HG03432 (cell line): Measurements from ENCODE around the gene BDH1.

Experiments used
- ATAC-seq: cut with Tn5 transposase; IDR thresholded peaks from one replicate; pipeline ENCODE4 v1.9.1; 2021; ENCODE audit warnings: mild to moderate bottlenecking, moderate library complexity; ENCODE audit not compliant: unreplicated experiment

BDH1 gene

DNA sequence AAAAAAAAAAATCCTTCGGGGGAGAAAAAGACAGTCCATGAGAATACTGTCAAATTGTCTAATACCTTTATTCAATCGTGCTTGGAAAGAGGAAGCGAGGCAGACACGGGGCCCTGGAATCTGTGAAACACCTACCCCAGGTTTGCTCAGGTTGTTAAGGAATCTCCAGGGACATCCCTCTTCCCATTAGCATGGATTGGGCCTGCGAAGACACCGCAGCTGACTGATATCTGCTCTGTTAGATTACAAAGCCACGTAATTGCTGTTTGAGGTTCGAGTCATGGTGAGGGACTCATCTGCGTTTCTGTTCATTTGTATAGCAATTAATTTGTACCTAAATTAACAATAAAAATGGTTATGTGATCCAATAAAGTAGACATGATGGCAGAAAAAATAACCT is 91.0 kb downstream of the BDH1 start:
- ATAC-seq: no peak

DNA sequence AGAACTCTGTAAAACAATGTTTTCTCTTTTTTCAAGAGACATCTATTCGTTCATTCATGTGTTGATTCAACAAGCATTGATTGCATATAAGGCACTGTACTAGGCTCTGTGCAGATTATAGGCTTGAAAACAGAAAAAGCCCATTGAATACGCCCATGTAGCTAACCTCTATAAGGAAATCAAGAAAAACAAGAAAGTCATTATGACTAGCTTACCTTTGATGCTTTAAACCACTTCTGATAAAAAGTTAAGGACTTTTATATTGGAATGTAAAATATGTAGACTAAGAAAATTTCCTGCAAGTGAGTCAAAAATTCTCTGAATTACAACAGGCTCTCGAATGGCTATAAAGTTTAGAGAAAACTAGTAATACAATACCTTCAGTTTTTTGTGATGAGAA is 92.5 kb downstream of the BDH1 start:
- ATAC-seq: no peak

DNA sequence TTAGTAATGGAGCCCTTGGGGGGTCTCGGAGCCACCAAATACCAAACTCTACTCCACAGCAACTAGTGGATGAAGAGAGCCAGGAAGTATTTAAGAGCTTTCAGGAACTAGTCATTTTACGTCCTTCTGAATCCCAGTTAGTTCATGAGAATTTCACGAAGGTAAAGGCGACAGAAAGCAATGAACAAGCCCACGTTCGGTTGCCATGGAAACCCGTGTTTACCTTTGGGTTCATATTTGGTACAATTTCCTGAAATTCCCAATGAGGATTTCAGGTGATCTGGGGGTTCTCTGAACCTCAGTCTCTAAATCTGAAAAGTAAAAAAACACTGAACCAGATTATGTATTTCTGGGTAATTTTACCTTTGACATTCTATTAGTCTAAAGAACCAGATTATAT is 93.0 kb downstream of the BDH1 start:
- no peak for ATAC-seq

DNA sequence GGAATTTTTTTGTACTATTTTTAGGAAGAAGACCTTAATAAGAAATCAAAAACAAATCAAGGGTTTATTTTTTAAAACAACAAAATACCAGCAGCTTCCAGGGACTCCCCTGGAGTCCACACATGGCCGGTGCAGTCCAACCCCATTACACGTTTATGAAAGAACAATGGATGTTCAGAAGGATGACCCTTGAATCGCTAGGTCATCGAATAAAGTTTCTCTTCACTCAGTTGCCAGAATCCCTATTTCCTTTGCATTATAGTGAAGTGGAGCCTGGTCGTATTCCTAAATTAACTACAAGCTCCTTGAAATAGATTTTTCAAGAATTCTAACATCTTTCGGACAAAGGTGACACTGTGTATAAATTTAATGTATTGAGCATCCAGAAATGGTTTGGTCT is 95.1 kb downstream of the BDH1 start:
- ATAC-seq: no peak

DNA sequence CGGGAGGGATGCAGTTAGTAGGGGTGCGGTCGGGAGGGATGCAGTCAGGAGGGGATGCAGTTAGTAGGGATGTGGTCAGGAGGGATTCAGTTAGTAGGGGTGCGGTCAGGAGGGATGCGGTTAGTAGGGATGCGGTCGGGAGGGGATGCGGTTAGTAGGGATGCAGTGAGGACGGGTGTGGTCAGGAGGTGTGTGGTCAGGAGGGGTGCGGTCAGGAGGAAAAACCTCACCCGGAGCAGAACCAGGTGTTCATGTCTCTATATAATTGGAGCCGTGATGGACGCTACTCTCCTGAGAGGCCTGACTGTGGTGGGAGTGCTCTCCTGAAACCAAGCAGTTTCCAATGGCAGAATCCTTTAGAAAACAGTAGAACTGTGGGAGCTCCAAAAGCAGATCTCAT is 95.8 kb downstream of the BDH1 start:
- no peak for ATAC-seq
